LNCaP clone FGC (cell line): ENCODE results near the gene YES1.

Experiments used
- DNase-seq: peaks from one replicate; pipeline ENCODE4 v3.0.0-alpha.2; 2011; ENCODE audit warnings: low read depth
- H3K4me3 ChIP-seq: 2 replicates; pipeline ENCODE4 v1.5.1; 2011; ENCODE audit warnings: mild to moderate bottlenecking, low read depth, low read length, control low read depth
- TF ChIP-seq, protein P1 (sequence below): IDR thresholded peaks from 2 replicates; pipeline ENCODE4 v1.5.1; 2012; ENCODE audit warnings: mild to moderate bottlenecking; ENCODE audit not compliant: control insufficient read depth, insufficient read depth; ENCODE audit errors: extremely low read depth

Gene YES1

DNA sequence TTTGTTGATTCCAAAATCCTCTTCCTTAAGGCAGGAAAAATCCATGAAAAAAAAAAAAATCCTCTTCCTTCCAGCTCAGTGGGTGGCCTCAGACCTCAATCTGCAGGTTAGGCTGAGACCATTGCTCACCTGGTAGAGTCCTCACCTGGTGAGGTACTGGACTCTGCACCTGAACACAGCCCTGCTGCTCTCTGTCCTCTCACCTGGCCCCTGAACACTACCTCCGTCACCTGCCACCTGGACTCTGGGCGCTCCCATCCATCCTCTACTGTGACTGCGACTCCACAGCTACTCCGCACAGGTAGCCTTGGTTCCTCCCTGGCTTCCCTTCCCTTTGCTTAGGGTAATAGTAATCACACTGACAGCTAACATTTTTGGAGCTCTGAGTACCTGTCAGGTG is 132.5 kb downstream of the YES1 start:
- TF ChIP-seq, protein P1, sequence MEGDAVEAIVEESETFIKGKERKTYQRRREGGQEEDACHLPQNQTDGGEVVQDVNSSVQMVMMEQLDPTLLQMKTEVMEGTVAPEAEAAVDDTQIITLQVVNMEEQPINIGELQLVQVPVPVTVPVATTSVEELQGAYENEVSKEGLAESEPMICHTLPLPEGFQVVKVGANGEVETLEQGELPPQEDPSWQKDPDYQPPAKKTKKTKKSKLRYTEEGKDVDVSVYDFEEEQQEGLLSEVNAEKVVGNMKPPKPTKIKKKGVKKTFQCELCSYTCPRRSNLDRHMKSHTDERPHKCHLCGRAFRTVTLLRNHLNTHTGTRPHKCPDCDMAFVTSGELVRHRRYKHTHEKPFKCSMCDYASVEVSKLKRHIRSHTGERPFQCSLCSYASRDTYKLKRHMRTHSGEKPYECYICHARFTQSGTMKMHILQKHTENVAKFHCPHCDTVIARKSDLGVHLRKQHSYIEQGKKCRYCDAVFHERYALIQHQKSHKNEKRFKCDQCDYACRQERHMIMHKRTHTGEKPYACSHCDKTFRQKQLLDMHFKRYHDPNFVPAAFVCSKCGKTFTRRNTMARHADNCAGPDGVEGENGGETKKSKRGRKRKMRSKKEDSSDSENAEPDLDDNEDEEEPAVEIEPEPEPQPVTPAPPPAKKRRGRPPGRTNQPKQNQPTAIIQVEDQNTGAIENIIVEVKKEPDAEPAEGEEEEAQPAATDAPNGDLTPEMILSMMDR = no peak
- H3K4me3 ChIP-seq = no peak overlapping the region
- DNase-seq = no peak

GRCh38 chr18:678482-679182 is 133.4 kb downstream of the YES1 start:
- TF ChIP-seq, protein P1 = peak; percentile 9; the same call in 1 of the 2 replicates

DNA sequence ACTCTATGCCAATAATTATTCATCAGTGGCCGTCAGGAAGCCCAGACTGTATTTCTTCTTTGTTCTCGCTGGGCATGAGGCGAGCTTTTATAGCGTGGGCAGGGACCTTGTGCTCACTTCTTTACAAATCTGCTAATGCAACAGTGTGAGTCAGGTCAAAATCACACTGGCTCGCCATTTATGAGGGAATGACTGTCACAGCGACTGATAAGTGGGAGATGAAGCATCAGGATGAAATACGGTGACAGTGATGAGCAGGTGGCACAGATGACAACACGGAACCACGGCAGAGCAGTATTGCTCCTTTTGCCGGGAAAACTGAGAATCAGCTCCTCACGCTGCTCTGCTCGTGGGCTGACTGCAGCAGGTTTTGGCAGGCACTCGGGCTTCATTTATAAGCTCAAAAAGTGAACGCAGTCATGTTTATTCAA is 134.1 kb downstream of the YES1 start:
- TF ChIP-seq, protein P1 = no peak

More at GRCh38 chr18:678482-679182, 133.4 kb downstream of the YES1 start:
- no peak overlapping the region for H3K4me3 ChIP-seq
- DNase-seq = no peak

DNA sequence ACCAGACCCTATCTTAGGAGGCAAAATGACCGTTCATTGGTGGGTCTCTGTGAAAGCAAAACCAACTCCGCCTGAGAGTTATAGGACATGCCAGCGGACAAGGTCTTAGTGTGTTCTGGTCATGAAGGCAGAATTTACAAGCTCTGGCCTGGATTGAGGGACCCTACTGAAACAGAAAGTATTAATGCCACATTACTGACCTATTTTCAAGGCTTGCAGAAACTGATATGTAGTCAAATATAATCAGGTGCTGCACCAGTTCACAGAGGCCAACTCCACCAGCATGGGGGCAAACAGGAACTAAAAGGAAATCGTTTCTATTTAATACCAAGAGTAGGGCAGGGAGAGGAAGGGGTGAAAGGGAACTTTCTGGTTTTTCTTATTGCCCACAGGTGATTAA is 134.9 kb downstream of the YES1 start:
- no peak for DNase-seq
- H3K4me3 ChIP-seq = no peak overlapping the region
- TF ChIP-seq, protein P1 = no peak

More for the DNA sequence above, 134.1 kb downstream of the YES1 start:
- H3K4me3 ChIP-seq = no peak overlapping the region
- no peak for DNase-seq

GRCh38 chr18:676736-677135 is 135.3 kb downstream of the YES1 start:
- TF ChIP-seq, protein P1 = no peak
- DNase-seq = no peak
- no peak overlapping the region for H3K4me3 ChIP-seq

DNA sequence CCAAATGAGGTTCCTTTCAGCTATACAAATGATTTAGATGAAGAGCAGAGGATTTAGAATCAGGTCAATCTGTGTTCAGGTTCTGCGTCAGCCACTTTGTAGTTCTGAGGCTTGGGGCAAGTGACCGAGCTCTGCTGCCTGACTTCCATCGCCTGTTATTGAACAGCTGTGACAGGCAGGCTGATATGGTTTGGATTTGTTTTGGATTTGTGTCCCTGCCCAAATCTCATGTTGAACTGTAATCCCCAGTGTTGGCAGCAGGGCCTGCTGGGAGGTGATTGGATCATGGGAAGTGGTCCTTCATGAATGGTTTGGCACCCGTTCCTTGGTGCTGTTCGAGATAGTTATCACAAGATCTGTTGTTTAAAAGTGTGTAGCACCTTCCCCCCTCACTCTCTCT is 136.0 kb downstream of the YES1 start:
- TF ChIP-seq, protein P1 = no peak
- DNase-seq = no peak
- no peak overlapping the region for H3K4me3 ChIP-seq

DNA sequence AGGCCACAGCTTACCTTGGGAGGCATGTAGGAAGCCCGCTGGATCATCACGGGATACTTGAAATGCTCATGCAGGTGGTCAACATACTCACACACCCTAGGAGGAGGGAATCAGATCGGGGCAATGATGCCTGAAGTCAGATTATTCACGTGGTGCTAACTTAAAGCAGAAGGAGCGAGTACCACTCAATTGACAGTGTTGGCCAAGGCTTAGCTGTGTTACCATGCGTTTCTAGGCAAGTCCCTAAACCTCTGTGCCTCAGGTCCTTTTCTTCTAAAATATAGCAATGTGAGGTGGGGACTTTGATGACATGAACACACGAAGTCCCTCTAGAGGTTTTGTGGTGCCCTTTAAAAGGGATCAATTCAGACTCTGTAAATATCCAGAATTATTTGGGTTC is 136.7 kb downstream of the YES1 start:
- H3K4me3 ChIP-seq = no peak overlapping the region
- TF ChIP-seq, protein P1 = no peak
- DNase-seq = no peak
